PFSK-1 (cell line): ENCODE measurements around the gene GLRX.

Experiments
- FOXP2 ChIP-seq: optimal IDR thresholded peaks from 2 replicates; pipeline ENCODE3; 2011; ENCODE audit warnings: borderline replicate concordance, control low read depth, inconsistent platforms; ENCODE audit not compliant: insufficient read depth; ENCODE audit errors: extremely low read length, extremely low read depth
- POLR2AphosphoS5 ChIP-seq: IDR thresholded peaks from 2 replicates; pipeline ENCODE4 v1.6.1; 2012; ENCODE audit warnings: low read depth, mild to moderate bottlenecking, control low read depth, low read length, moderate library complexity
- REST ChIP-seq, 2 experiments: IDR thresholded peaks; 2 replicates each; pipeline versions ENCODE4 v1.6.1 to v1.8.0; 2011 to 2012; ENCODE audit warnings: low read depth in 2 of 2, low read length in 2 of 2, control low read depth in 1 of 2, inconsistent platforms in 1 of 2, mild to moderate bottlenecking in 1 of 2, moderate library complexity in 1 of 2; ENCODE audit not compliant: insufficient read depth in 1 of 2
- SIN3A ChIP-seq: IDR thresholded peaks from 2 replicates; pipeline ENCODE4 v1.6.1; 2012; ENCODE audit warnings: mild to moderate bottlenecking, low read length, moderate library complexity, borderline replicate concordance; ENCODE audit not compliant: insufficient read depth
- TAF1 ChIP-seq: IDR thresholded peaks from 2 replicates; pipeline ENCODE4 v1.6.1; 2012; ENCODE audit warnings: low read length, control low read depth, borderline replicate concordance; ENCODE audit not compliant: insufficient read depth

Gene GLRX

DNA sequence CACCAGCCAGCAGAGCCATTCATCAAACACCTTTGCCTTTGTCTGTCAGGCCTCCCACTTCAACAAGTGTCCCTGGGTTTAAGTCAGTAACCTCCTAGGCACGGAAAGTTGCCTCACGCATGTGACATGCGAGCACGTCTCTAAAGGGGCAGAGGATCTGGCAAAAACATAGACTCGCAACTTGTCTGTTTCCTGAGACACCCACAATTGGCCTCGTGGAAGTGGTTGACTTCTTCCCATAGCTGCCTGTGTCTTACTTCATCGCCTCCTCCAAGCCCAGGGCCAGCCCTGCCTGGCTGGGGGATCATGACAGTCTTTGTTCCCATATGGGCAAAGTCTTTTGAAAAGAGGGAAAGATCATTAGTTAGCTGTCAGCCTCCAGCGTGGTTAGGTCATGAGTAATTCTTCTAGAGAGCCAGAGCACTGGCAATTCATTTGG lies 35.5 kb upstream of the GLRX start:
- TF ChIP-seq TAF1, result no peak
- no peak for TF ChIP-seq POLR2AphosphoS5
- TF ChIP-seq SIN3A, result no peak
- TF ChIP-seq FOXP2, result no peak

DNA sequence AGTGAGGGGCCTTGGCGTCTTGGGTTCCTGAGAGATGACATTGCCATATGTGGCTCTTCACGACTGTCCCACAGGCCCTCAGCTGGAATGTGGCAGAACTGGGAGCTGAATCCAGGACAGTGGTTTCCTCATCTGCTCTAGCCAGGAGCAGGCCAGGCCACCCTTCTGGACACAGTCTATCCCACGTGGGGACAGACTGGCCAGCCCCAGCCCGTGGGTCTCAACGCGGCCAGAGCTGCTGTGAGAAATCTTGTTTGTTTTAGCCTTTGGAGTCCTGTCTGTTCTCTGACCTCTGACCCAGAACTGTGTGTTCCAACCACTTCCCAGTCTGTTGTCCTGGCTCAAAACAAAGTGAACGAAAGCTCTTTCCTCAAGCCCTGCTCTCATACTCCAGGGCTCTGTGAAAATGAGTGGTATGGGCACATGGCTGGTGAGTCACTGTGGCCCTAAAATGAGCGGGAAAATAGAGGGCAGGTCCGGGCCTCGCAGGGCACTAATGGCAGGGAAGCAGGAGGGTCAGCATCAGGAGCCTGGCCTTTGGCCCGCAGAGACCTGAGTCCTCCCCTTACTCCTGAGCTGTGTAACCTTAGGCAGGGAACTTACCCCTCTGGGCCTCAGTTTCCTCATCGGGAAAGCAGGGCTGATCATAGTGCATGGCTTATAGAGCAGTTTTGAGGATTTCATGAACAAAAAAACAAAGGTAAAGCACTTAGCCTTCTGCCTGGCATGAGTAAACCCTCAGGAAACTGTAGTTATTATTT lies 34.8 kb upstream of the GLRX start:
- TF ChIP-seq FOXP2, result no peak

DNA sequence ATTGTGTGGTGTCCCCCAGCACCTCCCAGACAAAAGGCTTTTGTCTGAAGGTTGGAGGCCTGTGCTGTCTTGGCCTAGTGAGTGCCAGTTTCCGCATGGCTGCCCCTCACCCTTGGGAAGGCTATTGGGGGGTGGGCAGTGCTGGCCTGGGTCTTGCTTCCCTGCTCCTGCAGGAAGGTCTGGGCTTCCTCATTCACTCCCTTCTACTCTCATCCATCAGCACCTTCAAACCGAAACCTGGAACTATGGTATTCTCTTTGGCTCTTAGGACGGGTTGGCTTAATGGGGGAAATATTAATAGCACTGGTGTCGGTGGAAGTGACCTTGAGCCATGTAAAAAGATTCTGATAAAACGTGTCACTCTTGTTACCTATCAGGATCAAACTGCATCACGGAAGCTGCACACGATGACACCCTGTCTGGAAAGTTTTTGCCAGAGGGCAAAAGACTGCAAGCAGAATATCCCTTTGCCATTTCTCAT lies 34.0 kb upstream of the GLRX start:
- TF ChIP-seq SIN3A (no peak), FOXP2 (no peak), REST (IDR thresholded peaks at IDR 0.05; ENCODE audit: insufficient read depth in 1 of 2, low read depth in 2 of 2, low read length in 2 of 2) (no peak)

GRCh38 chr5:95853490-95853889 lies 31.0 kb upstream of the GLRX start:
- no peak for TF ChIP-seq SIN3A
- no peak for TF ChIP-seq FOXP2
- TF ChIP-seq POLR2AphosphoS5, result no peak

- no peak for TF ChIP-seq FOXP2
- TF ChIP-seq TAF1, result no peak
- TF ChIP-seq REST (IDR thresholded peaks at IDR 0.05; ENCODE audit: insufficient read depth in 1 of 2, low read depth in 2 of 2, low read length in 2 of 2), result no peak
- TF ChIP-seq POLR2AphosphoS5, result no peak
Observed at GRCh38 chr5:95852567-95852966, 30.0 kb upstream of the GLRX start.

GRCh38 chr5:95850391-95850894 lies 27.9 kb upstream of the GLRX start:
- no peak for TF ChIP-seq POLR2AphosphoS5
- TF ChIP-seq REST (IDR thresholded peaks at IDR 0.05; ENCODE audit: insufficient read depth in 1 of 2, low read depth in 2 of 2, low read length in 2 of 2), result no peak
- no peak for TF ChIP-seq FOXP2
- TF ChIP-seq SIN3A, result no peak
- no peak for TF ChIP-seq TAF1
